Glutamatergic neuron (in vitro differentiated cells): ENCODE results near the gene IL1RL2. TPM values are rescaled to one million over a fixed set of nuclear protein-coding genes. Genes with fewer than 3 reads are reported as not detected.
A peak's percentile ranks its signal among the peaks of the same experiment; 100 is the strongest.

ENCODE experiments used
- DNase-seq: peaks from one replicate; pipeline ENCODE4 v3.0.0; 2022
- H3K27ac Mint-ChIP-seq: one replicate; pipeline ENCODE4 v1.8.0; 2020; ENCODE audit warnings: mild to moderate bottlenecking, mixed read lengths, inconsistent platforms; ENCODE audit not compliant: unreplicated experiment
- H3K27me3 Mint-ChIP-seq: one replicate; pipeline ENCODE4 v1.8.0; 2020; ENCODE audit warnings: mild to moderate bottlenecking, moderate library complexity, mixed read lengths, inconsistent platforms; ENCODE audit not compliant: unreplicated experiment
- H3K36me3 Mint-ChIP-seq: one replicate; pipeline ENCODE4 v1.8.0; 2020; ENCODE audit warnings: mild to moderate bottlenecking, mixed read lengths, inconsistent platforms; ENCODE audit not compliant: unreplicated experiment
- H3K4me1 Mint-ChIP-seq: one replicate; pipeline ENCODE4 v1.8.0; 2020; ENCODE audit warnings: mild to moderate bottlenecking, low read depth, mixed read lengths, inconsistent platforms; ENCODE audit not compliant: unreplicated experiment
- H3K4me3 Mint-ChIP-seq: one replicate; pipeline ENCODE4 v1.8.0; 2020; ENCODE audit warnings: mild to moderate bottlenecking, mixed read lengths, inconsistent platforms; ENCODE audit not compliant: unreplicated experiment
- H3K9me3 Mint-ChIP-seq: one replicate; pipeline ENCODE4 v1.8.0; 2020; ENCODE audit warnings: mild to moderate bottlenecking, moderate library complexity, mixed read lengths, inconsistent platforms; ENCODE audit not compliant: unreplicated experiment
- CTCF ChIP-seq: fragments of 200-600 bp; sonication (generic); IDR thresholded peaks from one replicate; pipeline ENCODE4 v1.5.0; 2021; ENCODE audit not compliant: partially characterized antibody, unreplicated experiment
- total RNA-seq: library from RNA; stranded (reverse); fragmentation: NEBNext Ultra II Directional; extraction: Animal tissue kit (Norgen Biotek cat#: 25700); gene quantifications from one replicate; pipeline ENCODE4 v1.2.1, GENCODE V29; 2021; ENCODE audit not compliant: unreplicated experiment

The IL1RL2 gene
- total RNA-seq, 1 donor from 2014 or later, result not detected

GRCh38 chr2:102184568-102184967 lies 2.3 kb upstream of the IL1RL2 start:
- Mint-ChIP-seq H3K27me3 (peaks cover 12% of the 10 kb centered on the region), H3K9me3 (no peaks in the 10 kb centered on the region), H3K27ac (no peak overlapping the region), H3K4me3 (no peak overlapping the region), H3K36me3 (no peaks in the 10 kb centered on the region), H3K4me1 (peaks cover 5% of the 10 kb centered on the region)
- no peak for DNase-seq
- TF ChIP-seq CTCF, result no peak

GRCh38 chr2:102185347-102185746 lies 1.5 kb upstream of the IL1RL2 start:
- TF ChIP-seq CTCF, result peak; percentile 63
- H3K9me3 Mint-ChIP-seq, result no peaks in the 10 kb centered on the region
- DNase-seq, result no peak
- H3K27me3 Mint-ChIP-seq, result peaks cover 12% of the 10 kb centered on the region
- H3K4me1 Mint-ChIP-seq, result peaks cover 5% of the 10 kb centered on the region
- H3K36me3 Mint-ChIP-seq, result no peaks in the 10 kb centered on the region
- H3K4me3 Mint-ChIP-seq, result no peak overlapping the region
- H3K27ac Mint-ChIP-seq, result no peak overlapping the region

GRCh38 chr2:102187496-102188150 lies 800 bp downstream of the IL1RL2 start:
- peaks cover 12% of the 10 kb centered on the region for H3K27me3 Mint-ChIP-seq
- H3K27ac Mint-ChIP-seq, result no peak overlapping the region
- peak overlapping the region; percentile 93 for H3K4me3 Mint-ChIP-seq
- H3K4me1 Mint-ChIP-seq, result peaks cover under 1% of the 10 kb centered on the region
- H3K36me3 Mint-ChIP-seq, result no peaks in the 10 kb centered on the region
- peak; percentile 72 for DNase-seq
- no peak for TF ChIP-seq CTCF
- H3K9me3 Mint-ChIP-seq, result no peaks in the 10 kb centered on the region

GRCh38 chr2:102190430-102191107 lies 3.7 kb downstream of the IL1RL2 start:
- Mint-ChIP-seq H3K9me3 (no peaks in the 10 kb centered on the region), H3K36me3 (no peaks in the 10 kb centered on the region), H3K27me3 (peaks cover 12% of the 10 kb centered on the region), H3K4me3 (no peak overlapping the region), H3K4me1 (no peaks in the 10 kb centered on the region), H3K27ac (no peak overlapping the region)
- no peak for TF ChIP-seq CTCF
- DNase-seq, result no peak

GRCh38 chr2:102191501-102191900 lies 4.7 kb downstream of the IL1RL2 start:
- H3K9me3 Mint-ChIP-seq, result no peaks in the 10 kb centered on the region
- no peak overlapping the region for H3K27ac Mint-ChIP-seq
- H3K4me1 Mint-ChIP-seq, result no peaks in the 10 kb centered on the region
- H3K4me3 Mint-ChIP-seq, result no peak overlapping the region
- no peaks in the 10 kb centered on the region for H3K36me3 Mint-ChIP-seq
- TF ChIP-seq CTCF, result no peak
- peaks cover 9% of the 10 kb centered on the region for H3K27me3 Mint-ChIP-seq
- no peak for DNase-seq
